IPS-15b (cell line): ENCODE results near the gene SEPSECS.

Source experiments
- H3K27me3 ChIP-seq: one replicate; pipeline ENCODE4 v1.6.1; 2013; ENCODE audit warnings: low read length; ENCODE audit not compliant: control insufficient read depth, insufficient read depth
- H3K36me3 ChIP-seq: one replicate; pipeline ENCODE4 v1.6.1; 2013; ENCODE audit warnings: low read length; ENCODE audit not compliant: control insufficient read depth, insufficient read depth
- H3K4me1 ChIP-seq: one replicate; pipeline ENCODE4 v1.6.1; 2013; ENCODE audit warnings: mild to moderate bottlenecking, low read length; ENCODE audit not compliant: control insufficient read depth, insufficient read depth
- H3K4me3 ChIP-seq: one replicate; pipeline ENCODE4 v1.5.1; 2013; ENCODE audit warnings: low read depth, low read length
- H3K9ac ChIP-seq: one replicate; pipeline ENCODE4 v1.6.1; 2013; ENCODE audit warnings: low read depth, mild to moderate bottlenecking, low read length
- H3K9me3 ChIP-seq: one replicate; pipeline ENCODE4 v1.6.1; 2013; ENCODE audit warnings: mild to moderate bottlenecking, low read length; ENCODE audit not compliant: control insufficient read depth, insufficient read depth

The SEPSECS gene

GRCh38 chr4:25154594-25155265 is 5.5 kb downstream of the SEPSECS start:
- Histone ChIP-seq H3K4me1 (peaks cover 3% of the 10 kb centered on the region), H3K9ac (no peak overlapping the region), H3K9me3 (no peaks in the 10 kb centered on the region)

DNA sequence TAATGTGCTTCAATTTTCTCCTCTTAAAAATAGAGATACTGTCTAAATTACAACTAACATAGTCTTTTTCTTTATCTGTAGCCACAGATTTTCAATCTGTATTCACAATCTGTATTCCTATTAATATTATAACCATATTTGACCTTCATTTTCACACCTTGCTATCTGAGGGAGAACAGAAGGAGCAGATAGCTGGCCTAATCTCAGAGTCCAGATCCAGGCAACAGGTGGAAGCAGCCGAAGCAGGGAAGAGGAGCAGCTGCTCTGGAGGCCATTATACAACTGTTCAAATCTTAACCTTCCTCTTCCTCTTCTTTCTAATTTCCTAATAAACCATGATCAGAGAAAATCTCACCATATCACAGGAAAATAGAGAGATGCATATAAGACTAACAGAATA is 14.2 kb downstream of the SEPSECS start:
- Histone ChIP-seq H3K36me3 (no peaks in the 10 kb centered on the region), H3K9ac (no peak overlapping the region), H3K4me3 (no peak overlapping the region), H3K4me1 (no peaks in the 10 kb centered on the region), H3K27me3 (no peaks in the 10 kb centered on the region), H3K9me3 (no peaks in the 10 kb centered on the region)

More at GRCh38 chr4:25154594-25155265, 5.5 kb downstream of the SEPSECS start:
- Histone ChIP-seq H3K4me3 (no peak overlapping the region), H3K36me3 (no peaks in the 10 kb centered on the region), H3K27me3 (no peaks in the 10 kb centered on the region)

GRCh38 chr4:25144870-25145481 is 15.3 kb downstream of the SEPSECS start:
- Histone ChIP-seq H3K4me3 (no peak overlapping the region), H3K4me1 (no peaks in the 10 kb centered on the region), H3K36me3 (no peaks in the 10 kb centered on the region), H3K27me3 (no peaks in the 10 kb centered on the region), H3K9ac (no peak overlapping the region), H3K9me3 (no peaks in the 10 kb centered on the region)

- Histone ChIP-seq H3K9me3 (no peaks in the 10 kb centered on the region), H3K4me3 (no peak overlapping the region), H3K9ac (no peak overlapping the region), H3K36me3 (no peaks in the 10 kb centered on the region), H3K27me3 (no peaks in the 10 kb centered on the region), H3K4me1 (no peaks in the 10 kb centered on the region)
These were observed 17.8 kb downstream of the SEPSECS start for GRCh38 chr4:25142468-25142867.

DNA sequence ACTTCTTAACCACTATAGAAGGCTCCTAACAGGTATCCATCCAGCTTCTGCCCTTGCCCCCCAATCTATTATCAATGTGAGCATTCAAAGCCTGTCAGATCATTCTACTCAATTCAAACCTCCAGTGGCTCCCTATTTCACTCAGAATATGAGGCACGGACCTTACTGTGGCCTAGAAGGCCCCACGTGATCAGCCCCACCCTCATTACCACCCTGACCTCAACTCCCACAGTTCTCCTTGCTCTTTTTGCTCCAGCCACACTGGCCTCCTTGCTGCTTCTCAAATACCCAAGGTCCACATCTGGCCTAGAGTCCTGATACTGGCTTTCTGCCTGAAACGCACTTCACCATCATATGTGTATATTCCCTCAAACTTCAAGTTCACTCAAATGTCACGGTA is 18.7 kb downstream of the SEPSECS start:
- Histone ChIP-seq H3K9me3 (no peaks in the 10 kb centered on the region), H3K36me3 (no peaks in the 10 kb centered on the region), H3K4me3 (no peak overlapping the region), H3K4me1 (no peaks in the 10 kb centered on the region), H3K27me3 (no peaks in the 10 kb centered on the region), H3K9ac (no peak overlapping the region)

DNA sequence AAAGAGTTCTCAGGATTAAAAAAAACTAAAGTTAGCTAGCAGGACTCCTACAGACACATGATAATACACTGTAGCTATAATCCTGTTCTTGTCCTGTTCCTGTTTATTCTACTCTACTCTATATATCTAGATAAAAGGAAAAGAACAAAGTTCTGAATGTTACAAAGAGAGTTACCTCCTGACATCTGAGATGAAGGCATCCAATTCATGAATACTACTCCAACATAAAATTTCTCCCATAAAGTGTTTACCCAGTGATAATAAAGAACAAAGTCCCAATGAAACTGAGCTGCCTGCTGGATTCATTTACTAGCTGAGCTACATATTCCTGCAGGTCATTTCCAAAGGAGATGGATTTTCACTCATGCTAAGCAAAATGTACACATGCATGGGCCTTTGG is 27.1 kb downstream of the SEPSECS start:
- Histone ChIP-seq H3K9me3 (no peaks in the 10 kb centered on the region), H3K4me1 (peaks cover 32% of the 10 kb centered on the region), H3K36me3 (no peaks in the 10 kb centered on the region), H3K4me3 (no peak overlapping the region), H3K9ac (no peak overlapping the region), H3K27me3 (no peaks in the 10 kb centered on the region)

- no peak overlapping the region for H3K4me3 ChIP-seq
- no peaks in the 10 kb centered on the region for H3K36me3 ChIP-seq
- H3K9ac ChIP-seq = no peak overlapping the region
- peaks cover 32% of the 10 kb centered on the region for H3K4me1 ChIP-seq
- no peaks in the 10 kb centered on the region for H3K27me3 ChIP-seq
- H3K9me3 ChIP-seq = no peaks in the 10 kb centered on the region
These were observed 28.3 kb downstream of the SEPSECS start for GRCh38 chr4:25131926-25132325.

DNA sequence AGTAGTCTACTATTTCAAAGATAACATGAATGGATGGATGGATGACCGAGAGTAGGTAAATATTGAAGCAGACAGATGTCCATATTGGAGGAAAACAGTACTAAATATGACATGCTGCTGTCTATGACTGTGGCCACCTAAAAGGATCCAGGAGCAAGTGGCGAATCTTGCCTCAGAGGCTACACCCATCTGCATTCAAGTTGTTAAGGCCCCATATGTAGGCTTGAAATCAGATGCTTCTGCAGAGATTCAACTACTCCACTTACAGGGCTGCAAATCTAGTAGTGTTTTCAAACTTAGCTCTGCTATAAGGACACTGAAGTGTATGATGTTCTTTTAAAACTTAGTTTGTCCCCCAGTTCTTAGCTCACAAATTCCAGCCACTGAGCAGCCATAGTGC is 28.9 kb downstream of the SEPSECS start:
- no peaks in the 10 kb centered on the region for H3K27me3 ChIP-seq
- H3K4me1 ChIP-seq = peaks cover 32% of the 10 kb centered on the region
- no peaks in the 10 kb centered on the region for H3K9me3 ChIP-seq
- H3K36me3 ChIP-seq = no peaks in the 10 kb centered on the region
- H3K9ac ChIP-seq = no peak overlapping the region
- H3K4me3 ChIP-seq = no peak overlapping the region

DNA sequence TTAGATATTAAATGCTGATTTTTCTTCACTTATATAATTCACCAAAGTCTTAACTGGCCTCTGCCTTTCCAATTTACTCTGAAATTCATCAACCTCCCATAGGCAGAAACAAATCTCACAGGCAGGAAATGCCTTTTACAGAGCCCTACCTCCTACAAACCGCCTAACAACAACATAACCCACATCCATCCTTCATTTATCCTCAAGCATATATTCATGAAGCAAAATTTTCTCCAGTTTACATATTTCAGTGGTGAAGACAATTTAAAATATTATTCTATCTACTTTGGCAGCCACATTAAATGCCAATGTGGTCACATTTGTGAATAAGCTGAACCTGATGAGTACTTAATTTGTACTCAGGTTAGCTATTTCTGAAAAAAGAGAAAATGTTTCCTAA is 30.3 kb downstream of the SEPSECS start:
- Histone ChIP-seq H3K4me1 (peaks cover 32% of the 10 kb centered on the region), H3K4me3 (no peak overlapping the region), H3K36me3 (no peaks in the 10 kb centered on the region), H3K9ac (no peak overlapping the region), H3K27me3 (no peaks in the 10 kb centered on the region), H3K9me3 (no peaks in the 10 kb centered on the region)

- Histone ChIP-seq H3K36me3 (no peaks in the 10 kb centered on the region), H3K9ac (no peak overlapping the region), H3K27me3 (no peaks in the 10 kb centered on the region), H3K4me1 (peaks cover 32% of the 10 kb centered on the region), H3K4me3 (no peak overlapping the region), H3K9me3 (no peaks in the 10 kb centered on the region)
These were observed 31.6 kb downstream of the SEPSECS start for GRCh38 chr4:25128671-25129070.

DNA sequence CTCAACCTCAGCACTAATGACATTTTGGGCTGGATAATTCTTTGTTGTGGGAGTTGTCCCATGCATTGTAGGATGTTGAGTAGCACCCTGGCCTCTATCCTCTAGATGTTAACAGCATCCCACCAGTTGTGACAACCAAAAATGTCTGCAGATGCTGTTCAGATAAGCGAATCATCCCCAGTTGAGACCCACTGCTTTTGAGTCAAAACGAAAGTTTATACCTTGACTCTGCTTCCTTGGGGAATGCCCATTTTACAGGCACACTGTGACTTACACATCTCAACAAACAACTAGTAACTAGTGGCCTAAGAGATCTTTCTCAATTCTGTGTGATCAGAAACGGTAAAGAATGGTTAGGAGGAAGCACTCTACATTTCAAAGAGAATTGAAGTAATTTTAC is 37.0 kb downstream of the SEPSECS start:
- Histone ChIP-seq H3K9me3 (no peaks in the 10 kb centered on the region), H3K4me3 (no peak overlapping the region), H3K9ac (no peak overlapping the region), H3K36me3 (no peaks in the 10 kb centered on the region), H3K27me3 (no peaks in the 10 kb centered on the region), H3K4me1 (no peaks in the 10 kb centered on the region)

DNA sequence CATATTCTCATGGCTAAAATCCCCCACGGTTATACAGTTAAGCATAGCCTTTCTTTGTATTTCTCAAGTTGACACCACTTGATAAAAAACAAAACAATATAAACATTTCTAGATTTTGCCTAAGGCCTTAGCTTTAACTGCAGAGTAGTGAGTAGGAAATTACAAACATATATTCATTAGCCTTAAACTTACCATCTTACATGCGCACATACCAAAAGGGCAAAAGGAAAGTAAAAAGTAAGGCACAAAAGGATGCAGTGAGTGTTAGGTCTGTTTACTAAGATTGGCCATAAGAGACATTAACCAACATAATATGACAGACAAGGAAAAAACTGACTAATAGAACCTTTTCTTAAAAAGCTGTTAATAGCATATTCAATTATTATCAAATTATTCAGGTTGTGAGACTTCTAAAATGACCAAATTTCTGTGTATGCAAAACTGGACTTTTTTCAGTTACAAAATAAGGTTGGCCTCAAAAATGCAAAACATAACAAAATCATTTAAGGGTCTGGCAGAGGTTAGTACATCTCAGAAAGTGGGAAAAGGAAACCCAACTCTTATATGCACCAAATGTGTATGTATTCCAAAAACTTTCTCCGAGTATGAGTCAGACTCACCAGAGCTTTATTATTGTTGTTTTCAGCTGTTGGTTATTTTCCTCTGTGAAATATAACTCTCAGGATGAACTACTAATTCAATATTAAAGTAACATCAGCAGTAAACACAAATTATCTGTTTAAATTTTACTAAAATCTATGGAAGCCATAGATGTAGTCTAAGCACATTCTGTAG is 39.9 kb downstream of the SEPSECS start:
- Histone ChIP-seq H3K4me1 (no peaks in the 10 kb centered on the region), H3K9me3 (no peaks in the 10 kb centered on the region), H3K4me3 (no peak overlapping the region), H3K36me3 (no peaks in the 10 kb centered on the region), H3K9ac (no peak overlapping the region), H3K27me3 (no peaks in the 10 kb centered on the region)
